ENCODE results near the gene ATP1B2.
A peak's percentile ranks its signal among the peaks of the same experiment; 100 is the strongest.

ATP1B2 gene

GRCh38 chr17:7702776-7703175 is 52.0 kb downstream of the ATP1B2 start:
- Histone ChIP-seq H3K4me3 (ENCODE audit: low read depth, low read length) (no peak overlapping the region), H3K79me2 (ENCODE audit: control insufficient read depth, insufficient read depth, low read length, unreplicated experiment) (no peaks in the 10 kb centered on the region), H3K36me3 (ENCODE audit: insufficient read depth, low read length) (no peaks in the 10 kb centered on the region), H3K27ac (ENCODE audit: low read depth, low read length) (no peak overlapping the region), H2AFZ (ENCODE audit: low read length, unreplicated experiment) (no peak overlapping the region), H3K4me1 (ENCODE audit: control insufficient read depth, insufficient read depth, low read length, unreplicated experiment) (no peaks in the 10 kb centered on the region), H3K27me3 (ENCODE audit: insufficient read depth, low read length) (peaks cover 32% of the 10 kb centered on the region)

- Histone ChIP-seq H3K27me3 (ENCODE audit: insufficient read depth, low read length) (peaks cover 32% of the 10 kb centered on the region), H3K4me3 (ENCODE audit: low read depth, low read length) (no peak overlapping the region), H3K4me1 (ENCODE audit: control insufficient read depth, insufficient read depth, low read length, unreplicated experiment) (no peaks in the 10 kb centered on the region), H3K36me3 (ENCODE audit: insufficient read depth, low read length) (no peaks in the 10 kb centered on the region), H2AFZ (ENCODE audit: low read length, unreplicated experiment) (no peak overlapping the region), H3K27ac (ENCODE audit: low read depth, low read length) (no peak overlapping the region), H3K79me2 (ENCODE audit: control insufficient read depth, insufficient read depth, low read length, unreplicated experiment) (no peaks in the 10 kb centered on the region)
These were observed 53.1 kb downstream of the ATP1B2 start for GRCh38 chr17:7703584-7704479.

GRCh38 chr17:7704601-7705268 is 54.0 kb downstream of the ATP1B2 start, which contains the start of gene EFNB3:
Gene EFNB3 (plus strand): TSS chr17:7705202. CDS start chr17:7705599, 397 bp downstream.
- no peak within 1 kb of the TSS for H3K27ac ChIP-seq (ENCODE audit: low read depth, low read length)

GRCh38 chr17:7705269-7706255 is 54.8 kb downstream of the ATP1B2 start:
- no peak overlapping the region for H3K27ac ChIP-seq (ENCODE audit: low read depth, low read length)

More at GRCh38 chr17:7704601-7705268, 54.0 kb downstream of the ATP1B2 start, which contains the start of gene EFNB3:
- Histone ChIP-seq H3K27me3 (ENCODE audit: insufficient read depth, low read length) (peaks cover 32% of the 10 kb centered on the region), H3K79me2 (ENCODE audit: control insufficient read depth, insufficient read depth, low read length, unreplicated experiment) (no peaks in the 10 kb centered on the region), H3K4me3 (ENCODE audit: low read depth, low read length) (peak within 1 kb of the TSS; percentile 44), H2AFZ (ENCODE audit: low read length, unreplicated experiment) (no peak within 1 kb of the TSS), H3K4me1 (ENCODE audit: control insufficient read depth, insufficient read depth, low read length, unreplicated experiment) (no peaks in the 10 kb centered on the region), H3K36me3 (ENCODE audit: insufficient read depth, low read length) (no peaks in the 10 kb centered on the region)

GRCh38 chr17:7706631-7707354 is 56.1 kb downstream of the ATP1B2 start:
- peaks cover 40% of the 10 kb centered on the region for H3K27me3 ChIP-seq (ENCODE audit: insufficient read depth, low read length)
- no peaks in the 10 kb centered on the region for H3K79me2 ChIP-seq (ENCODE audit: control insufficient read depth, insufficient read depth, low read length, unreplicated experiment)
- H3K4me3 ChIP-seq (ENCODE audit: low read depth, low read length), result no peak overlapping the region
- no peak overlapping the region for H3K27ac ChIP-seq (ENCODE audit: low read depth, low read length)
- H2AFZ ChIP-seq (ENCODE audit: low read length, unreplicated experiment), result no peak overlapping the region
- no peaks in the 10 kb centered on the region for H3K4me1 ChIP-seq (ENCODE audit: control insufficient read depth, insufficient read depth, low read length, unreplicated experiment)
- no peaks in the 10 kb centered on the region for H3K36me3 ChIP-seq (ENCODE audit: insufficient read depth, low read length)

More at GRCh38 chr17:7705269-7706255, 54.8 kb downstream of the ATP1B2 start:
- H3K4me1 ChIP-seq (ENCODE audit: control insufficient read depth, insufficient read depth, low read length, unreplicated experiment), result no peaks in the 10 kb centered on the region
- H3K79me2 ChIP-seq (ENCODE audit: control insufficient read depth, insufficient read depth, low read length, unreplicated experiment), result no peaks in the 10 kb centered on the region
- H3K4me3 ChIP-seq (ENCODE audit: low read depth, low read length), result peak overlapping the region; percentile 44
- H2AFZ ChIP-seq (ENCODE audit: low read length, unreplicated experiment), result no peak overlapping the region
- no peaks in the 10 kb centered on the region for H3K36me3 ChIP-seq (ENCODE audit: insufficient read depth, low read length)
- peaks cover 32% of the 10 kb centered on the region for H3K27me3 ChIP-seq (ENCODE audit: insufficient read depth, low read length)

All from ACC112 (cell line).